Raji (cell line): Measurements from ENCODE around the gene AGO3.

ENCODE experiments used
- POLR2A ChIP-seq: IDR thresholded peaks from 2 replicates; pipeline ENCODE4 v1.6.1; 2011; ENCODE audit warnings: low read depth, low read length, control low read depth; ENCODE audit not compliant: insufficient read depth

Gene AGO3

DNA sequence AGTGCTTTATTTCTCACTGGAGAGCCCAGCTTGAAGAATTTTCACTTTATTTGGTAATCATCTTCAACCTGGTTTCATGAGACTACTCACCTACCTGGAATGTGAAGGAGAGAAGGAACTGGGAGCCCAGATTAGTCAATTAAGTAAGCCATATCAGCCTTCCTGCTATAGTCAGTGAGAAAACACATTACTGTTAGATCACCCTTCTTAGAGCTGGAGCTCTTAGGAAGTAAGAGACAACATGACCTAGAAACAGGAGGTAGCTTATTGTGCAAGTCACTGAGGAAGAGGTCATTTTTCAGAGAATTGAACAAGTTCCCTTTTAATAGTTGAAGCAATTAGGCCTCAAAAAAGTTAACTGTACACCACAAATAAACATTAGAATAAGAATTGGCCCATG lies 103.8 kb downstream of the AGO3 start:
- no peak for TF ChIP-seq POLR2A

DNA sequence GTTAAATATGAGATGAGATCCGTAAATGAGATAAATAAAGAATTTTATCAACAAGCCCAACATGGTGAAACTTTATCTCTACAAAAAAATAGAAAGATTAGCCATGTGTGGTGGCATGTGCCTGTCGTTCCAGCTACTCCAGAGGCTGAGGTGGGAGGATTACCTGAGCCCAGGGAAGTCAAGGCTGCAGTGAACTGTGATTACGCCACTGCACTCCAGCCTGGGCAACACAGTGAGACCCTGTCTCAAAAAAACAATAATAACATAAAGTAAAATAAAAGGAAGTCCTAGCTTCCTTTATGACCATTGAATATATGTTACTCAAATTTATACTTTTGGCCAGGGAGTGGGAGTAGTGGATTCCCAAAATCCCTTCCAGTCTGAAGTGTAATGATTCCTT lies 104.2 kb downstream of the AGO3 start:
- no peak for TF ChIP-seq POLR2A

DNA sequence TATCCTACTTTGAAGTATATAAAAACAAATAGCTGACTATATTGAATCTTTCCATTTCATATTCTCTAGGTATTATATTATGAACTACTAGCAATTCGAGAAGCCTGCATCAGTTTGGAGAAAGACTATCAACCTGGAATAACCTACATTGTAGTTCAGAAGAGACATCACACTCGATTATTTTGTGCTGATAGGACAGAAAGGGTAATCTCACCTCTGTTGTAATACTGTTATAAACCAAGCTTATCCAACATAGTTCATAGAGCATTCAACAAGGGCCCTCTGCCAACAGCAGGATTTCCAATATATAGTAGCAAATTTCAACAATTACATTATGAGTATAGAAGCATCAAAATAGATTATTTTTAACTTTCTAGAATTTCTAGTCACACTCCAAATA lies 109.3 kb downstream of the AGO3 start:
- TF ChIP-seq POLR2A: no peak

DNA sequence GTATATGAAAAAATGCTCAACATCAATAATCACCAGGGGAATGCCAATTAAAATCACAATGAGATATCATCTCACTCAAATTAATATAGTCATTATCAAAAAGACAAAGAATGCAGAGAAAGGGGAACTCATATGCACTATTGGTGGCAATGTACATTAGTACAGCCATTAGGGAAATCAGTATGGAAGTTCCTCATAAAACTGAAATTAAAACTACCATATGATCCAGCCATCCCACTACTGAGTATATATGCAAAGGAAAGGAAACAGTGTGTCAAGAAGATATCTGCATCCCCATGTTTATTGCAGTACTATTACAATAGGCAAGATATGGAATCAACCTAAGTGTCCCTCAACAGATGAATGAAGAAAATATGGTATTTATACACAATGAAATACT lies 120.9 kb downstream of the AGO3 start:
- no peak for TF ChIP-seq POLR2A

DNA sequence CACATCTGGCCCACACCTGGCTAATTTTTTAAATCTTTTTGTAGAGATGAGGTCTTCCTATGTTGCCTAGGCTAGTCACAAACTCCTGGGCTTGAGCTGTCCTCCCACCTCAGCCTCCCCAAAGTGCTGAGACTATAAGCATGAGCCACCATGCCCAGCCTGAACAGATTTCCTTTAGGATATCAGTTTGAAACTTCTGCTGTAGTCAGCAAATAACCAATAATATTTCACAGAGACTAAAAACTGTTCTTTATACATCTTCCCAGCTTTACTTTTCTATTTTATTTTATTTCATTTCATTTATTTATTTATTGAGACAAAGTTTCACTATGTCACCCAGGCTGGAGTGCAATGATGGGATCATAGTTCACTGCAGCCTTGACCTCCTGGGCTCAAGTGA lies 123.1 kb downstream of the AGO3 start:
- TF ChIP-seq POLR2A: no peak

DNA sequence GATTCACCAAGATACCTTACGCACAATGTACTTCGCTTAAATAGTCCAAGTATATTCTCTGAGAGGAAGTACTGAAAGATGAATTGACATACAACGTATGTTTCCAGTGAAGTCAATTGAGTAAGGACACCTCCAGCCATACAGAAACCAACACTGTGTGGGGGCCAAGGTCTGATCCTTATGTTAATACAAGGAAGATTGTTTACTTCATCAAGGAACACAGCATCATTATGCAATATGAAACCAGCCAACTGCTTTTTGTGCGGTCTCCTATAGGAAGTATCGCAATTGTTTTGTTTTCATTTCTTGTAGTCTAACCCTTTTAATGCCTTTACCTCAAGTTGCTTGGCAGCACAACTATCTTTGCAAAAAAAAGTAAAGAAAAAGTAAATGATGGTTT lies 124.8 kb downstream of the AGO3 start:
- no peak for TF ChIP-seq POLR2A

DNA sequence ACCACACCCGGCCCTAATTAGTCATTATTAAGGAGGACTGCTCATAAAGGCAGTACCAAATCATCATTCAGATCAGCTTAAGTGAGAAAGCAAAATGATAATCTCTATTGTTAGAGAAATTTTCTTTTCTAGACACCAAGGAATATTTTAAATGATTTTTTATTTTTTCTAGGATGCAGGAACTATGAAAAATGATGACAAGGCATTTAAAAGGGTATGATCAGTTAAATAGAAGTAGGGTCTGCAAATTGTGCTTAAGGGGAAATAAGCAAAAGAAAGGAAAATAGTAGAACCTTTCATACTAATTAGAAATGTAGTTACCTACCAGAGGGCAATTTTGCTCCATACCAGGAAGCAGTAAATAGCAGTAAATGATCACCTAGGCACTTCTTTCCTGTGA lies 131.4 kb downstream of the AGO3 start:
- no peak for TF ChIP-seq POLR2A

DNA sequence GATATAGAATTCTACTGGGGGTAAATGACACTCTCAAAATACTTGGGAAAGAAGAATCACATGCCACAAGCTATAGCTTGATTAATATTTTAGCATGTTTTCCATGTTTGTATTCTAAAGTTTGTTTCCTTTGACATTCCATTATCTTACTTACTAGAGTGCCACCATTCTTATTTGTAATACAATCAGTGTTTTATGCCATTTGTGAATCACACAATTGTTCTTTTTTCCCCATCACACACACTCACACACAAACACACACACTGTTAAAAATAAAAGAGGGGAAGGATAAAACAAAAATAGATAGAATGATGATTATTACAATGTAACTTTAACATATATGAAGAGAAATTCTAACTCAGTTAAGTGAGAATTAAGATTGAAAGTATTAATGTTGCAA lies 137.0 kb downstream of the AGO3 start:
- TF ChIP-seq POLR2A: no peak

DNA sequence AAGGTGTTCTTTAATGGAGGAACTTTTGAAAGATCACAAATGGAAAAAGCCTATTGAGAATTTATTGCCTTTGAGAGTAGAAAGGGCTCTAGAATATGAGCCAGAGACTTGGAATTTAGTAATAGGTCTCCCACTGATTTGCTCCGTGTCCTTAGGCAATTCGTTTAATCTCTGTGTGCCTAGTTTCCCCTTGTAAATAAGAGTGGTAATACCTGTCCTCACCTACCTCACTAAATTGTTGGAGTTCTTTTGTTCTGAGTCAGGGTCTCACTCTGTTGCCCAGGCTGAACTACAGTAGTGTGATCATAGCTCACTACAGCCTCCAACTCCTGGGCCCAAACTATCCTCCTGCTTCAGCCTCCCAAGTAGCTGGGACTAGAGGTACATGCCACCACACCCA lies 138.0 kb downstream of the AGO3 start:
- no peak for TF ChIP-seq POLR2A

DNA sequence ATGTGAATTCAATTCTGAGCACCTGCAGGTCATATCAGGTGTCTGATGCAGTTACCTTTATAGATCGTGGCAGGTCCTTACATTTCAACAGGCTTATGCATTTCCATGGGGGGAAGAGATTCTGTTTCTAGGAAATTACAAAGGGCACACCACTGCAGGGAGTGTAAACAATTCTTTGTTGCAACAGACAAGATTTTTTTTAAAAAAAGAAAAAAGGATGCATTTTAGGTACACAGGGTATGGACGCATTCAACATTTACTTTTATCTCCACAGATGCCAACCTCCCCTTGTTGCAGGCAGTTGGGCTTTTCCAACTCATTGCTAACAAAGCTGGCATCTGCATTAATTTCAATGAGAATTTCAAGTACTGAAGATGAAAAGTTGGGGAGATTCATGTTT lies 139.4 kb downstream of the AGO3 start:
- no peak for TF ChIP-seq POLR2A

DNA sequence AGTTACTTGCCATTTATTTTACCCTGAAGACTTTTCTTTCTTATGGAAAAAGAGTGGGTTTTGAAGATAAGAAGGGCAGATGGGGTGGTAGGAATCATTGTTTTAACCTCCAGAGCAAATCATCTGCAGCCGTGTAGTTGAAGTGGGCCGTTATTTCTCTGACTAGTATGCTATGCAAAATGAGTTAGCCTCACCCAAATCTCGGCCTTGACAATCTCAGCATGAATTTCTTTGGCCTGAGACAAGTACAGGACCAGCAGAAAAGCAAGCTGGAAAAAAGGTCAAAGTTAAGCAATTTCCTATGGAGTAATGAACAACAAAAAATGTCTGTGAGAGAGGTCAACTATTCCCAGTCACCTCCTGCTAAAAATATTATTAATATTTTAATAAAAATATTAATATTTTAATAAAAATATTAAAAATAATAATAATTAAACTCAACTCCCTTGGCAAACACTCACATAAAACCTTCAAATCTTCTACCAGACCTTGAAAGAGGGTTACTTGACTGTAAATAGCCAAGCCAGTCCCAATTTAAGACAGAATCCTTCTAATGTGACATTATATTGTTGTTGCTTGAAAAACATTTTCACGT lies 146.2 kb downstream of the AGO3 start:
- TF ChIP-seq POLR2A: no peak

DNA sequence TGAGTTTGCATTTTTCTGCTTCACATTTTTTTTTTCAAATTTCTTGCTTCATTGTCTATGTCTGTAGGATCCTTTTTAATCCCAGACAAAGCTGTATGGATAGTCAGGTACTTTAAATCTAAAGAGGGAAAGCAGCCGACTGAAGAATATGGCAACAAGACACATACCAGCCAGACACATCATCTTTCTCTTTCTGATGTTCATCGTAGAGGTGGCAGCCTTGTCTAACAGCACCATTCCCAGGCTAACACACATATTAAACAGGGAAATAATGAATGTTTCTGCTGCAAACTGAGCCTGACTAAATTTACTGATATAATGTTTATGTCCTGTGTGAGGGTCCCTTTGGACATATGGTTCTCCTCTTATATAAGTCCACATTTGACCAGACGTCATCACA lies 149.3 kb downstream of the AGO3 start:
- TF ChIP-seq POLR2A: no peak

DNA sequence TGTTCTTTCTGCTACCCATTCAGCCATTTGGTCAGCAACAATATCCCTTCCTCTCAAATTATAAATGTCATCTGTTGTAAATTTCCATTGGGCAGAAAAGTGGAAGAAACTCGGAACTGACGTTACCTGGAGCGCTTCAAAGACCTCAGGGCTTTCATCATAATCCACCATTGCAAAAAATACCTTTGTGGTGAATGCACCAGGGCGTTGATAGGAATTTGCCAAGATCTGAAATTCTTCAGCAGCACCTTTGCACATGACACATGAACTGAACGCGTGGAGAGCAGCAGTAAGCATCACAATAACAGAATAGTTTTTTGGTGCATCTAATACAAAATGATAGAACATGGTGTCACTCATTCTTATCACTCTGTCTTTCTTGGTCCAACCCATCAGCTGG lies 149.9 kb downstream of the AGO3 start:
- TF ChIP-seq POLR2A: no peak

DNA sequence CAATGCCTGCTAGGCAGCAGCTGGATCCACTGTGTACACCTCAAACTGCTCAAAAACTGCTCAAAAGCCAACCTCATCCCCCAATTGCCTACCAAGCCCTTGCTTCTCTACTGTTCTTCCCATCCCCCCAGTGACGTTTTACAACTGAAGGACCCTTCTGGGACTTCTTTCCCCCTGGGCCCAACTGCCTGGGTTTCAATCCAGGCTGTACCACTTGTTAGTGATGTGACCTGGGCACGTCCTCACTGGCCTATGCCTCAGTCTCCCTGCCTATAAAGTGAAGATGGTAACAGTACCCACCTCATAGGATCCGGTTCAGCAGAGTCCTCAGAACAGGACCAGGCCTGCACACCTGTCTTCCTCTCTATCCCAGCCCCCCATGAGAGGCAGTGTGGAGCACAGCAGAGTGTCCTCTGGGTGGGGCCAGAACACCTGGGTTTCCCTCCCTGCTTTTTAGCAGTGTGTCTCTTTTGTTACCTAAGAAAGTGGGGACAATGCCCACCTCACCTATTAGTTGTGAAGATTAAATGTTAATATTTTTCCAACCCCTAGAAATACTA lies 151.1 kb downstream of the AGO3 start:
- TF ChIP-seq POLR2A: no peak

DNA sequence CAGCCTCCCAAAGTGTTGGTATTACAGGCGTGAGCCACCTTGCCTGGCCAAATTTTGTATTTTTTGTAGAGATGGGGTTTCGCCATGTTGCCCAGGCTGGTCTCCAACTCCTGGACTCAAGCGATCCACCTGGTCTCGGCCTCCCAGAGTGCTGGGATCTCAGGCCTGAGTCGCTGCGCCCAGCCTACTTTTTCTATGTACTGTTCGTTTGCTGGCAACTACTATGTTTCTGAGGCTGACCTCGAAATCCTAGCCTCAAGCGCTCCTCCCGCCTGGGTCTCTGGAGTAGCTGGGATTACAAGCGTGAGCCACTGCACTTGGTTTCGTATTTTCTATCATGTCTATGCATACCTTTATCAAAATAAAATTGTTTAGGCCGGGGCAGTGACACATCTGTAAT lies 152.3 kb downstream of the AGO3 start:
- no peak for TF ChIP-seq POLR2A

DNA sequence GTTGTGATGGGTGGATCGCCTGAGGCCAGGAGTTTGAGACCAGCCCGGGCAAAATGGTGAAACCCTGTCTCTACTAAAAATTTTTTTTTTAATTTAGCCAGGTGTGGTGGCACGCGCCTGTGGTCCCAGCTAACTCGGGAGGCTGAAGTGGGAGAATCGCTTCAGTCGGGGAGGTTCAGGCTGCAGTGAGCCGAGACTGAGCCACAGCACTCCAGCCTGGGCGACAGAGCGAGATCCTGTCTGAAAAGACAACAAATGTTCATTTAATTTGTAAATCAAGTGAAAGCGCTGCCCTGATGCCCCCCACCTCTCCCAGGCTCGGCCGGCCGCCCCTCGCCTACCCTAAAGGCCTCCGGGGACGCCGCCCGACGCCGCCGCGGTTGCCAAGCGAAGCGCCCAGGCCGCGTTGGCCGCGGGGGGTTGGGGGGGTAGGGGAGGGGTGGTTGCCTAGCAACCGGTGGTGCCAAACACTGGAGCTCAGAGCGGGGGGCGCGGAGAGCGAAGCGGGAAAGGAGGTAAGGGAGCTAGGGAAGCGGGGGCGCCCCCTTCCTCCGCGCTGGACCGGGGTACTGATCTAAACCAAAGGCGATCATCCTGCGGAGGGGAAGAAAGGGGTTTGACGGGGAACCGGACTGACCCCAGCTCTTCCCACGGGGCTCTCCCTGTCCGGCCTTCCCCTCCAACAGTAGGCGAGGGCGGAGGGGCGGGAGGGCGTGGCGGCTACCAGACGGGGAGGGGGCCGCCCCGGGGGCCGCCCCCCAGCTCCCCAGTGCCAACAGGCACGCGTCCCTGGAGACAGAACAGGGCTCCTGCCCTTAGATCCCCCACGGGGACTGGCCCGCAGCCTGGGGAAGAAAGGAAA lies 153.0 kb downstream of the AGO3 start, which contains the start of gene TEKT2:
Gene TEKT2, plus strand, starts transcription at position 460 of the 862 bp plus-strand sequence. CDS start 828 bp downstream, outside the sequence.
- no peak for TF ChIP-seq POLR2A

DNA sequence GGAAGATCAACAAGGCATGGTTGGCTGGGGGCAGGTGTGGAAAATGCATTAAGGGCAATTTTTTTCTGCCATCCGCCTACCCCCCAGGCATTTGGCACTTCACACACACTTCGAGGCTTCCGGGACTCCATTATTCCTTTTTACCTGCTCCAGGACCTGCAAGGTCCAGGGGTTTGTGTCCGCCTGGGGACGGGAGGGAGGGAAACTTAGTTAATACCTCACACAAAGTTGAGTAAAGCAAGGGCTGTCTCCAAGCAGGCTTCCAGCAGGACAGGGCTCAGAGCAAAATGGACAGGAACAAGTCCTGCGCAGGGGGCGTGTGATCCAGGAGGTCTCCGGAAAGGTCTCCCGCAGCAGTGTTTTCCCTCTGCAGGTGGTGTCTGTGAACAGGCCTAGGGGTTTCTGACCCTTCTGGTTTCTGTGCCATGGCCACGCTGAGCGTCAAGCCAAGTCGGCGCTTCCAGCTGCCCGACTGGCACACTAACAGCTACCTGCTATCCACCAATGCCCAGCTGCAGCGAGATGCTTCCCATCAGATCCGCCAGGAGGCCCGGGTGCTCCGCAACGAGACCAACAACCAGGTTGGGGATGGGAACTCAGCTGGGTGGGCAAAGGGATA lies 153.7 kb downstream of the AGO3 start:
- TF ChIP-seq POLR2A: no peak

DNA sequence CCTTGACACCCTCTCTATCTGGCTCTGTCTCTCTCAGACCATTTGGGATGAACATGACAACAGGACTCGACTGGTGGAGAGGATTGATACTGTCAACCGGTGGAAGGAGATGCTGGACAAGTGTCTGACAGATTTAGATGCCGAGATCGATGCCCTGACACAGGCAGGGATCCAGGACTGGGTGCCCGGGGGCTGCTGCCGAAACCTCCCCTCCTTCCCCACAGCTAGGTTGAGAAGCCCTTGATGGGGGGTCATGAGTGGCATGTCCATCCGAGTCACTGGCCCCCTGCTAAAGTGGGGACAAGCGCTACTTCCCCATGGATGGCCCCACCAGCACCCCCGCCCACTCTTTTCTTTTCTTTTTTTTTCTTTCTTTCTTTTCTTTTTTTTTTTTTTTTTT lies 154.2 kb downstream of the AGO3 start:
- TF ChIP-seq POLR2A: no peak
